Measurements from ENCODE around the gene SLC25A6.
A peak's percentile ranks its signal among the peaks of the same experiment; 100 is the strongest.

The SLC25A6 gene

GRCh38 chrX:1401611-1402430, 9.9 kb upstream of the SLC25A6 start:
- H3K27me3 Mint-ChIP-seq = no peaks in the 10 kb centered on the region
- no peak for ATAC-seq (replicated peaks)
- DNase-seq = no peak

GRCh38 chrX:1400742-1401471, 9.0 kb upstream of the SLC25A6 start:
- DNase-seq (no peak), ATAC-seq (replicated peaks) (no peak)
- peaks cover 3% of the 10 kb centered on the region for H3K36me3 Mint-ChIP-seq (ENCODE audit: insufficient read depth)
- H3K4me1 Mint-ChIP-seq (ENCODE audit: low read depth in 2 of 2) = peaks cover 4 to 6% of the 10 kb centered on the region in 2 donors
- H3K27ac Mint-ChIP-seq = no peak overlapping the region
- H3K27me3 Mint-ChIP-seq = no peaks in the 10 kb centered on the region
- H3K9me3 Mint-ChIP-seq = no peaks in the 10 kb centered on the region
- H3K4me3 Mint-ChIP-seq = no peak overlapping the region

More at GRCh38 chrX:1401611-1402430, 9.9 kb upstream of the SLC25A6 start:
- no peak overlapping the region for H3K27ac Mint-ChIP-seq
- no peaks in the 10 kb centered on the region for H3K9me3 Mint-ChIP-seq
- peaks cover under 1 to 2% of the 10 kb centered on the region in 2 donors for H3K4me1 Mint-ChIP-seq (ENCODE audit: low read depth in 2 of 2)
- no peak overlapping the region for H3K4me3 Mint-ChIP-seq
- peaks cover 3% of the 10 kb centered on the region for H3K36me3 Mint-ChIP-seq (ENCODE audit: insufficient read depth)

- H3K27ac Mint-ChIP-seq = no peak overlapping the region
Observed at GRCh38 chrX:1400049-1400448, 8.1 kb upstream of the SLC25A6 start.

GRCh38 chrX:1398431-1399340, 6.8 kb upstream of the SLC25A6 start:
- no peak for ATAC-seq (replicated peaks)
- no peak for DNase-seq
- Mint-ChIP-seq H3K27ac (no peak overlapping the region), H3K27me3 (no peaks in the 10 kb centered on the region), H3K36me3 (ENCODE audit: insufficient read depth) (peaks cover 9% of the 10 kb centered on the region), H3K4me1 (ENCODE audit: low read depth in 2 of 2) (peaks cover 17 to 26% of the 10 kb centered on the region in 2 donors), H3K9me3 (no peaks in the 10 kb centered on the region), H3K4me3 (no peak overlapping the region)

More at GRCh38 chrX:1400049-1400448, 8.1 kb upstream of the SLC25A6 start:
- H3K36me3 Mint-ChIP-seq (ENCODE audit: insufficient read depth) = peaks cover 7% of the 10 kb centered on the region
- DNase-seq = no peak
- peaks cover 12 to 14% of the 10 kb centered on the region in 2 donors for H3K4me1 Mint-ChIP-seq (ENCODE audit: low read depth in 2 of 2)
- H3K4me3 Mint-ChIP-seq = no peak overlapping the region
- ATAC-seq (replicated peaks) = no peak
- no peaks in the 10 kb centered on the region for H3K9me3 Mint-ChIP-seq
- no peaks in the 10 kb centered on the region for H3K27me3 Mint-ChIP-seq

GRCh38 chrX:1397441-1398270, 5.7 kb upstream of the SLC25A6 start:
- DNase-seq = no peak
- no peak for ATAC-seq (replicated peaks)
- H3K36me3 Mint-ChIP-seq (ENCODE audit: insufficient read depth) = peaks cover 9% of the 10 kb centered on the region
- H3K27me3 Mint-ChIP-seq = no peaks in the 10 kb centered on the region
- no peaks in the 10 kb centered on the region for H3K9me3 Mint-ChIP-seq
- no peak overlapping the region for H3K4me3 Mint-ChIP-seq
- peak overlapping the region in 1 of 2 donors; percentile 28 for H3K27ac Mint-ChIP-seq
- peaks cover 21 to 35% of the 10 kb centered on the region in 2 donors for H3K4me1 Mint-ChIP-seq (ENCODE audit: low read depth in 2 of 2)

- ATAC-seq (replicated peaks) (no peak), DNase-seq (no peak)
- Mint-ChIP-seq H3K9me3 (no peaks in the 10 kb centered on the region), H3K36me3 (ENCODE audit: insufficient read depth) (peaks cover 13% of the 10 kb centered on the region), H3K27me3 (no peaks in the 10 kb centered on the region), H3K4me3 (no peak overlapping the region), H3K27ac (no peak overlapping the region), H3K4me1 (ENCODE audit: low read depth in 2 of 2) (peaks cover 21 to 35% of the 10 kb centered on the region in 2 donors)
Observed at GRCh38 chrX:1397001-1397400, 5.1 kb upstream of the SLC25A6 start.

GRCh38 chrX:1395646-1396216, 3.8 kb upstream of the SLC25A6 start:
- Mint-ChIP-seq H3K9me3 (no peaks in the 10 kb centered on the region), H3K27me3 (no peaks in the 10 kb centered on the region), H3K27ac (peak overlapping the region; percentile 0 to 5), H3K36me3 (ENCODE audit: insufficient read depth) (peaks cover 26% of the 10 kb centered on the region), H3K4me3 (no peak overlapping the region), H3K4me1 (ENCODE audit: low read depth in 2 of 2) (peaks cover 28 to 41% of the 10 kb centered on the region in 2 donors)
- ATAC-seq (replicated peaks) (no peak), DNase-seq (no peak)

GRCh38 chrX:1394731-1395501, 3.0 kb upstream of the SLC25A6 start:
- Mint-ChIP-seq H3K4me1 (ENCODE audit: low read depth in 2 of 2) (peaks cover 31 to 43% of the 10 kb centered on the region in 2 donors), H3K27me3 (no peaks in the 10 kb centered on the region), H3K36me3 (ENCODE audit: insufficient read depth) (peaks cover 32% of the 10 kb centered on the region), H3K27ac (peak overlapping the region; percentile 47 to 91), H3K9me3 (no peaks in the 10 kb centered on the region), H3K4me3 (peak overlapping the region; percentile 93 to 94)
- DNase-seq (no peak), ATAC-seq (replicated peaks) (no peak)

- H3K4me1 Mint-ChIP-seq (ENCODE audit: low read depth in 2 of 2) = peaks cover 31 to 45% of the 10 kb centered on the region in 2 donors
- ATAC-seq (replicated peaks) = no peak
- peak overlapping the region; percentile 47 to 91 for H3K27ac Mint-ChIP-seq
- H3K4me3 Mint-ChIP-seq = peak overlapping the region; percentile 93 to 94
- no peak for DNase-seq
- H3K27me3 Mint-ChIP-seq = no peaks in the 10 kb centered on the region
- H3K36me3 Mint-ChIP-seq (ENCODE audit: insufficient read depth) = peaks cover 41% of the 10 kb centered on the region
- H3K9me3 Mint-ChIP-seq = no peaks in the 10 kb centered on the region
Observed at GRCh38 chrX:1393871-1394615, 2.1 kb upstream of the SLC25A6 start.

GRCh38 chrX:1392376-1393068, 609 bp upstream of the SLC25A6 start:
- DNase-seq = peak in 1 of 3 experiments; percentile 42

GRCh38 chrX:1391370-1391706, 575 bp downstream of the SLC25A6 start:
- DNase-seq (no peak), ATAC-seq (replicated peaks) (no peak)
- H3K4me3 Mint-ChIP-seq = peak overlapping the region; percentile 93 to 94
- no peaks in the 10 kb centered on the region for H3K9me3 Mint-ChIP-seq
- peaks cover 39 to 59% of the 10 kb centered on the region in 2 donors for H3K4me1 Mint-ChIP-seq (ENCODE audit: low read depth in 2 of 2)
- no peaks in the 10 kb centered on the region for H3K27me3 Mint-ChIP-seq
- H3K36me3 Mint-ChIP-seq (ENCODE audit: insufficient read depth) = peaks cover 65% of the 10 kb centered on the region
- peak overlapping the region; percentile 91 to 94 for H3K27ac Mint-ChIP-seq

More at GRCh38 chrX:1392376-1393068, 609 bp upstream of the SLC25A6 start:
- no peaks in the 10 kb centered on the region for H3K27me3 Mint-ChIP-seq
- H3K4me3 Mint-ChIP-seq = peak overlapping the region; percentile 93 to 94
- H3K4me1 Mint-ChIP-seq (ENCODE audit: low read depth in 2 of 2) = peaks cover 40 to 60% of the 10 kb centered on the region in 2 donors
- H3K36me3 Mint-ChIP-seq (ENCODE audit: insufficient read depth) = peaks cover 56% of the 10 kb centered on the region
- H3K27ac Mint-ChIP-seq = peak overlapping the region; percentile 91 to 94
- no peaks in the 10 kb centered on the region for H3K9me3 Mint-ChIP-seq
- ATAC-seq (replicated peaks) = peak; percentile 30
